Heart left ventricle (tissue), 13 donors: Measurements from ENCODE around the gene AUH.

ENCODE experiments used
- CTCF ChIP-seq, 12 donors: fragments of 200-600 bp; sonication (generic) in 4 of 12; IDR thresholded peaks; one replicate each; pipeline versions ENCODE4 v1.5.0 to v1.8.0; 2018 to 2022; ENCODE audit warnings: antibody characterized with exemption in 12 of 12, mild to moderate bottlenecking in 5 of 12
- POLR2A ChIP-seq, 2 donors: fragments of 450-650 bp; IDR thresholded peaks; one replicate each; pipeline ENCODE4 v1.6.1; 2017; ENCODE audit warnings: antibody characterized with exemption in 2 of 2, mild to moderate bottlenecking in 2 of 2, moderate library complexity in 2 of 2
- donor health status: ischemic (EF 13 %, LVEDD 7.1; RV severe dilation, severe dysfunction).
- donor health status: DM: no; HTN: yes; CAD: no.
- donor health status: DM: no; HTN: no; CAD: no.
- donor health status: ischemic (EF 25% LVEDD 6.9; RV normal size, moderate dysfunction).
- donor health status: ischemic (EF 25% LVEDD 5.7; RV mildly dilated, moderate dysfunction).
- donor health status: ischemic (EF 35%, LVEDD 5.7; RV mildly dilated, moderate dysfunction).
- donor health status: nonischemic (EF 11% LVEDD 7.7; RV severe dilation, severe dysfunction).
- donor health status: DM: yes; HTN: yes; CAD: no.
- donor health status: PGD.
- donor health status: ischemic (EF 29% LVEDD 5.4; RV normal size, mild dysfunction).
- donor health status: nonischemic (EF 23%, LVEDD 6.1; RV moderate dilation, normal function).

DNA sequence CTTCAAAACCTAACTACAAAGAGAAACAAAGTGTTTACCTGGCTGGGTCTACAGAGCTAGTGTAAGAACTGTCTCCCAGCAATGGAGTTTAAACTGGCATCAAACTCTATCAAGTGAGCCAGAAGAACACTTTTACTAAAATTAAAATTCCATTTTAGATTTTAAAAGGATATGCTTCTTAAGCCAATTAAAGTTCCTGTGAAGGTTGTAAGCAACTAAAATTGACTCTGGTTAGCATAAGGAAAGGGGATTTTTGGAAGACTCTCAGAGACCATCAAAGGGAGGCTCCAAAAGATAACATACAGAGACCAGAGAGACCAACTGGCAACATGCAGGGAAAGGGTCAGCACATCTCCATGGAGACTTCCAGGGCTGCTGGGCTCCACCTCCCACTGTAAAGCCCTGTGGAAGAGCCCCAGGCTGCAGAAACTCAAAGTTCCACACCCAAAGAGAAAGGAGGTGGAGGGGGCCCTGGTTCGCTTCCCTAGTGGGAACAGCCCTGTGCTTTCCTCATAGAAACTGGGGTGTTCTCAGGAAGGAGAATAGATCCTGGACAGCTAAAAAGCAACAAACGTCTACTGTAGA lies 91.7 kb downstream of the AUH start:
- TF ChIP-seq CTCF (IDR thresholded peaks at IDR 0.05) (no peak), POLR2A (IDR thresholded peaks at IDR 0.05) (no peak)
